GM21390 (cell line): Measurements from ENCODE around the gene NHS.

ENCODE experiments used
- ATAC-seq: cut with Tn5 transposase; IDR thresholded peaks from one replicate; pipeline ENCODE4 v1.9.1; 2021; ENCODE audit not compliant: unreplicated experiment

The NHS gene

GRCh38 chrX:17405225-17405969, 30.4 kb downstream of the NHS start:
- ATAC-seq = no peak

- ATAC-seq = no peak
Measured at GRCh38 chrX:17409566-17410290, 34.7 kb downstream of the NHS start.

GRCh38 chrX:17410651-17411050, 35.7 kb downstream of the NHS start:
- ATAC-seq = no peak

GRCh38 chrX:17411205-17411604, 36.2 kb downstream of the NHS start:
- no peak for ATAC-seq

- ATAC-seq = no peak
Measured at GRCh38 chrX:17412692-17413091, 37.7 kb downstream of the NHS start.

GRCh38 chrX:17413228-17413627, 38.2 kb downstream of the NHS start:
- ATAC-seq = no peak

- no peak for ATAC-seq
Measured at GRCh38 chrX:17414027-17414658, 39.1 kb downstream of the NHS start.

GRCh38 chrX:17414839-17415238, 39.8 kb downstream of the NHS start:
- ATAC-seq = no peak

GRCh38 chrX:17415242-17415810, 40.3 kb downstream of the NHS start:
- no peak for ATAC-seq

- ATAC-seq = no peak
Measured at GRCh38 chrX:17417372-17417771, 42.4 kb downstream of the NHS start.

- ATAC-seq = no peak
Measured at GRCh38 chrX:17425136-17425535, 50.1 kb downstream of the NHS start.

GRCh38 chrX:17425551-17425950, 50.6 kb downstream of the NHS start:
- ATAC-seq = no peak

- no peak for ATAC-seq
Measured at GRCh38 chrX:17431171-17431570, 56.2 kb downstream of the NHS start.

- no peak for ATAC-seq
Measured at GRCh38 chrX:17432158-17432557, 57.2 kb downstream of the NHS start.

GRCh38 chrX:17433965-17434364, 59.0 kb downstream of the NHS start:
- ATAC-seq = no peak

- ATAC-seq = no peak
Measured at GRCh38 chrX:17435476-17435875, 60.5 kb downstream of the NHS start.

- no peak for ATAC-seq
Measured at GRCh38 chrX:17438221-17438620, 63.2 kb downstream of the NHS start.

- ATAC-seq = no peak
Measured at GRCh38 chrX:17440258-17440657, 65.3 kb downstream of the NHS start.

- ATAC-seq = no peak
Measured at GRCh38 chrX:17440836-17441235, 65.8 kb downstream of the NHS start.

GRCh38 chrX:17441965-17442364, 67.0 kb downstream of the NHS start:
- no peak for ATAC-seq

GRCh38 chrX:17442898-17443297, 67.9 kb downstream of the NHS start:
- ATAC-seq = no peak

- no peak for ATAC-seq
Measured at GRCh38 chrX:17443556-17443955, 68.6 kb downstream of the NHS start.
